Liver (tissue), 9 donors: Measurements from ENCODE around the gene PAX9. TPM values are rescaled to one million over a fixed set of nuclear protein-coding genes. Genes with fewer than 3 reads are reported as not detected.

Source experiments
- DNase-seq: peaks from one replicate; pipeline ENCODE4 v3.0.0-alpha.2; 2017; ENCODE audit warnings: low spot score
- H3K27ac ChIP-seq, 2 donors: one replicate each; pipeline ENCODE4 v1.7.0; 2013; ENCODE audit warnings: inconsistent platforms in 2 of 2, low read length in 2 of 2, control low read depth in 1 of 2, low read depth in 1 of 2, mild to moderate bottlenecking in 1 of 2
- H3K27me3 ChIP-seq, 4 donors: one replicate each; pipeline versions ENCODE4 v1.6.1 to v1.7.0; 2013; ENCODE audit warnings: low read length in 3 of 4, inconsistent platforms in 1 of 4, mild to moderate bottlenecking in 1 of 4, moderate library complexity in 1 of 4; ENCODE audit not compliant: control insufficient read depth in 4 of 4, insufficient read depth in 4 of 4
- H3K36me3 ChIP-seq, 4 donors: one replicate each; pipeline versions ENCODE4 v1.6.1 to v1.7.0; 2013; ENCODE audit warnings: low read length in 3 of 4, mild to moderate bottlenecking in 3 of 4, low read depth in 1 of 4, moderate library complexity in 1 of 4; ENCODE audit not compliant: control insufficient read depth in 4 of 4, insufficient read depth in 3 of 4
- H3K4me1 ChIP-seq, 4 donors: one replicate each; pipeline versions ENCODE4 v1.6.1 to v1.7.0; 2013; ENCODE audit warnings: low read length in 3 of 4, mild to moderate bottlenecking in 3 of 4, moderate library complexity in 1 of 4; ENCODE audit not compliant: control insufficient read depth in 4 of 4, insufficient read depth in 4 of 4
- H3K4me3 ChIP-seq, 3 donors: one replicate each; pipeline versions ENCODE4 v1.6.1 to v1.7.0; 2013; ENCODE audit warnings: low read length in 3 of 3, control low read depth in 1 of 3, low read depth in 1 of 3, mild to moderate bottlenecking in 1 of 3
- H3K9ac ChIP-seq, 2 donors: one replicate each; pipeline ENCODE4 v1.7.0; 2013; ENCODE audit warnings: low read length in 2 of 2, mild to moderate bottlenecking in 2 of 2, moderate library complexity in 2 of 2, control low read depth in 1 of 2, low read depth in 1 of 2
- H3K9me3 ChIP-seq, 4 donors: one replicate each; pipeline versions ENCODE4 v1.6.1 to v1.7.0; 2013; ENCODE audit warnings: low read length in 3 of 4; ENCODE audit not compliant: control insufficient read depth in 4 of 4
- EGR1 ChIP-seq, 2 donors: IDR thresholded peaks; 2 replicates each; pipeline ENCODE4 v1.6.1; 2016 to 2018; ENCODE audit warnings: antibody characterized with exemption in 2 of 2, low read depth in 2 of 2
- FOXA2 ChIP-seq: IDR thresholded peaks from 2 replicates; pipeline ENCODE4 v1.6.1; 2016; ENCODE audit warnings: antibody characterized with exemption
- HNF4G ChIP-seq: IDR thresholded peaks from 2 replicates; pipeline ENCODE4 v1.6.1; 2016; ENCODE audit warnings: antibody characterized with exemption
- JUND ChIP-seq, 2 donors: IDR thresholded peaks; 2 replicates each; pipeline ENCODE4 v1.6.1; 2016; ENCODE audit warnings: antibody characterized with exemption in 2 of 2
- NR2F2 ChIP-seq: IDR thresholded peaks from 2 replicates; pipeline ENCODE4 v1.6.1; 2016; ENCODE audit warnings: antibody characterized with exemption
- RAD21 ChIP-seq, 2 donors: IDR thresholded peaks; 2 replicates each; pipeline ENCODE4 v1.6.1; 2016; ENCODE audit warnings: antibody characterized with exemption in 2 of 2, mild to moderate bottlenecking in 2 of 2
- RXRA ChIP-seq, 2 donors: IDR thresholded peaks; 2 replicates each; pipeline ENCODE4 v1.6.1; 2017 to 2018; ENCODE audit warnings: antibody characterized with exemption in 2 of 2, mild to moderate bottlenecking in 1 of 2
- YY1 ChIP-seq: IDR thresholded peaks from 2 replicates; pipeline ENCODE4 v1.6.1; 2016; ENCODE audit warnings: antibody characterized with exemption, mild to moderate bottlenecking
- WGBS: extraction: QIAGEN DNeasy Blood & Tissue Kit; methylation state at CpG from one replicate; pipeline ENCODE4 v1.1.7; 2013; 5-methylcytosine and 5-hydroxymethylcytosine counted together
- polyA plus RNA-seq, 2 donors: library from polyadenylated mRNA; stranded (reverse) in 1 of 2; unstranded in 1 of 2; fragments of 200-250 nt in 1 of 2; fragments of >200 nt in 1 of 2; fragmentation: Nextera tagmentation in 1 of 2; extraction: Ambion mirVana in 1 of 2; gene quantifications; one replicate each; pipeline versions ENCODE4 v1.2.1 to v1.2.3, GENCODE V29; 2013 to 2015
- total RNA-seq, 2 donors: library from RNA; depleted of rRNA; stranded (reverse); fragments of >200 nt; gene quantifications; one replicate each; pipeline ENCODE4 v1.2.3, GENCODE V29; 2014
- TF ChIP-seq, protein P1 (sequence below): IDR thresholded peaks from 2 replicates; pipeline ENCODE4 v1.6.1; 2016; ENCODE audit warnings: antibody characterized with exemption
- TF ChIP-seq, protein P2 (sequence below): IDR thresholded peaks from 2 replicates; pipeline ENCODE4 v1.6.1; 2016; ENCODE audit warnings: antibody characterized with exemption
- TF ChIP-seq, protein P3 (sequence below): IDR thresholded peaks from 2 replicates; pipeline ENCODE4 v1.6.1; 2016; ENCODE audit warnings: antibody characterized with exemption
- TF ChIP-seq, protein P4 (sequence below): IDR thresholded peaks from 2 replicates; pipeline ENCODE4 v1.6.1; 2016; ENCODE audit warnings: antibody characterized with exemption, mild to moderate bottlenecking
- donor health status: healthy.
- donor health status: healthy.
- donor health status: healthy.
- donor health status: healthy.
- donor health status: healthy.

PAX9 gene
- total and polyA plus RNA-seq, 4 donors: 0.03 TPM; not detected in 3

DNA sequence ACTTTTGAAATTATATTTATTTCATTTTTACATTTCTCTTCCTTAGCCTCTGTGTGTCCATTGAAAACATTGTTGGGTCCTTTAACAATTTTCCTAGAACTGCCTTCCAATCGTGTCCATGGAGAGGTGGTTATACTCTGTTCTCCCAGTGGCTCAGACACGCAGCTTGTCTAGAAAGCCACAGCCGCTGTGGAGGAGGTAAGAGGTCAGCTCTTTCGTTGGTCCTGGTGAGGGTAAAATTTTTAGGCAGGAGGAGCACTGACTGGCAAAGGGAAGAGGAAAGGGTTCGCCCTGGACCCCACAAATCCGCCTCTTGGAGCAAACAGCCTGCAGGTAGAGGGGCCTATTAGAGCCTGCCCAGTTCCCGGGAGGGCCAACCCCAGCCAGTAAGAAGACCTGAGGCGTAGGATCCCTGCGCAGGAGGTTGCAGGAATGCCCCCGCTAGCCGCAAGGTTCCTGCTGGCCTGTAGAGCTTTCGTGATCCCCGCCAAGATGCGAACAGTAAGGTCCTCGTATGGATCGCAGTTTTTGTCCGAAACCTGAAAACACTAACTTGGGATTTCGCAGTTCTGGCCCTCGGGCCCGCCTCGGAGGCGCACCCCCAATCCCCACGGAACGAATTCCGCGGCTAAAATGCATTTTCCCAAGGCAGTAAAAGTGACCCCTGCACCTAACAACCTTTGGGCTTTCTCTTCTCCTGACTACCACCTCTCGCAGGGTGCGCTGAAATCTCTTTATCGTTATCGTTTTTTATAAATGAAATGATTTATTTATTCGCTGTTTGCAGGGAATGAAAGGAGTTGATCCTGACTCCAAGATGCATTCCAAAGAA, 7.5 kb upstream of the PAX9 start:
- WGBS: 11% methylated on average over 31 of the region's 31 CpGs
- Histone ChIP-seq H3K27ac (no peak overlapping the region), H3K4me3 (no peak overlapping the region), H3K4me1 (peaks cover 8 to 23% (median 14%) of the 10 kb centered on the region in 4 donors), H3K9me3 (peaks cover 0 to 2% (median 0%) of the 10 kb centered on the region in 4 donors), H3K27me3 (peaks cover 4 to 40% (median 31%) of the 10 kb centered on the region in 4 donors), H3K9ac (no peak overlapping the region), H3K36me3 (no peaks in the 10 kb centered on the region)
- DNase-seq: no peak
- no peak for TF ChIP-seq EGR1 (IDR thresholded peaks at IDR 0.05; ENCODE audit: low read depth in 2 of 2)
- TF ChIP-seq, protein P1, sequence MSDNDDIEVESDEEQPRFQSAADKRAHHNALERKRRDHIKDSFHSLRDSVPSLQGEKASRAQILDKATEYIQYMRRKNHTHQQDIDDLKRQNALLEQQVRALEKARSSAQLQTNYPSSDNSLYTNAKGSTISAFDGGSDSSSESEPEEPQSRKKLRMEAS: no peak
- TF ChIP-seq RXRA (IDR thresholded peaks at IDR 0.05): no peak
- no peak for TF ChIP-seq FOXA2
- no peak for TF ChIP-seq NR2F2

DNA sequence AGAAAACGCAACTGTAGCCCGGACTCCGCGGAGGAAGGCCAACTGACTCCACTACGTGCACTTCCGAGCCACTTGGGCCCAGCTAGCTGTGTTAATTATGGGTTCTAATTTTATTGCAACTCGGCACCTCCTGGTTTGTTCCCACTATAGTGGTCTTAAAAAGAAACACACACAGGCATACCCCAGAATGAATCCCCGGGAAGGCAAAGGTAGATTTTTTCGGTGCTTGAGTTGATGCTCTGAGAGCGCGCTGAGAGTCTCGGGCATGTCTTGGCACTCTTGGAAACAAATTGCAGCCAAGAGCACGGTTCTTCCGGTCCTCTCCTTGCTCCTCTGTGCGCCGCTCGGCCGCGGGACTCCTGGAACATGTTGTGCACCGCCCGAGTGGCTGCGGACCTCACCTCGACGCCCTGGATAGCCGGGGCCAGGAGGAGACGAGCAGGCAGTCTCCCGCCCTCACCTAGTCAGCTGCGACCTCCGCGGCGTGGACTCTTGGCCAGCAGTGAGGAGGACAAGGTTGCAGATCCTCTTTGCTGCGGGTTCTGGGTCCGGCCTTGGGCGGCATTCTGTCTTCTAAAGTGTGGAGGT, 6.8 kb upstream of the PAX9 start:
- TF ChIP-seq FOXA2 (no peak), RAD21 (IDR thresholded peaks at IDR 0.05) (no peak), JUND (IDR thresholded peaks at IDR 0.05) (no peak), HNF4G (no peak), YY1 (no peak), NR2F2 (no peak)
- TF ChIP-seq, protein P2, sequence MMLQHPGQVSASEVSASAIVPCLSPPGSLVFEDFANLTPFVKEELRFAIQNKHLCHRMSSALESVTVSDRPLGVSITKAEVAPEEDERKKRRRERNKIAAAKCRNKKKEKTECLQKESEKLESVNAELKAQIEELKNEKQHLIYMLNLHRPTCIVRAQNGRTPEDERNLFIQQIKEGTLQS: no peak
- TF ChIP-seq, protein P3, sequence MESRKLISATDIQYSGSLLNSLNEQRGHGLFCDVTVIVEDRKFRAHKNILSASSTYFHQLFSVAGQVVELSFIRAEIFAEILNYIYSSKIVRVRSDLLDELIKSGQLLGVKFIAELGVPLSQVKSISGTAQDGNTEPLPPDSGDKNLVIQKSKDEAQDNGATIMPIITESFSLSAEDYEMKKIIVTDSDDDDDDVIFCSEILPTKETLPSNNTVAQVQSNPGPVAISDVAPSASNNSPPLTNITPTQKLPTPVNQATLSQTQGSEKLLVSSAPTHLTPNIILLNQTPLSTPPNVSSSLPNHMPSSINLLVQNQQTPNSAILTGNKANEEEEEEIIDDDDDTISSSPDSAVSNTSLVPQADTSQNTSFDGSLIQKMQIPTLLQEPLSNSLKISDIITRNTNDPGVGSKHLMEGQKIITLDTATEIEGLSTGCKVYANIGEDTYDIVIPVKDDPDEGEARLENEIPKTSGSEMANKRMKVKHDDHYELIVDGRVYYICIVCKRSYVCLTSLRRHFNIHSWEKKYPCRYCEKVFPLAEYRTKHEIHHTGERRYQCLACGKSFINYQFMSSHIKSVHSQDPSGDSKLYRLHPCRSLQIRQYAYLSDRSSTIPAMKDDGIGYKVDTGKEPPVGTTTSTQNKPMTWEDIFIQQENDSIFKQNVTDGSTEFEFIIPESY: no peak
- TF ChIP-seq, protein P4, sequence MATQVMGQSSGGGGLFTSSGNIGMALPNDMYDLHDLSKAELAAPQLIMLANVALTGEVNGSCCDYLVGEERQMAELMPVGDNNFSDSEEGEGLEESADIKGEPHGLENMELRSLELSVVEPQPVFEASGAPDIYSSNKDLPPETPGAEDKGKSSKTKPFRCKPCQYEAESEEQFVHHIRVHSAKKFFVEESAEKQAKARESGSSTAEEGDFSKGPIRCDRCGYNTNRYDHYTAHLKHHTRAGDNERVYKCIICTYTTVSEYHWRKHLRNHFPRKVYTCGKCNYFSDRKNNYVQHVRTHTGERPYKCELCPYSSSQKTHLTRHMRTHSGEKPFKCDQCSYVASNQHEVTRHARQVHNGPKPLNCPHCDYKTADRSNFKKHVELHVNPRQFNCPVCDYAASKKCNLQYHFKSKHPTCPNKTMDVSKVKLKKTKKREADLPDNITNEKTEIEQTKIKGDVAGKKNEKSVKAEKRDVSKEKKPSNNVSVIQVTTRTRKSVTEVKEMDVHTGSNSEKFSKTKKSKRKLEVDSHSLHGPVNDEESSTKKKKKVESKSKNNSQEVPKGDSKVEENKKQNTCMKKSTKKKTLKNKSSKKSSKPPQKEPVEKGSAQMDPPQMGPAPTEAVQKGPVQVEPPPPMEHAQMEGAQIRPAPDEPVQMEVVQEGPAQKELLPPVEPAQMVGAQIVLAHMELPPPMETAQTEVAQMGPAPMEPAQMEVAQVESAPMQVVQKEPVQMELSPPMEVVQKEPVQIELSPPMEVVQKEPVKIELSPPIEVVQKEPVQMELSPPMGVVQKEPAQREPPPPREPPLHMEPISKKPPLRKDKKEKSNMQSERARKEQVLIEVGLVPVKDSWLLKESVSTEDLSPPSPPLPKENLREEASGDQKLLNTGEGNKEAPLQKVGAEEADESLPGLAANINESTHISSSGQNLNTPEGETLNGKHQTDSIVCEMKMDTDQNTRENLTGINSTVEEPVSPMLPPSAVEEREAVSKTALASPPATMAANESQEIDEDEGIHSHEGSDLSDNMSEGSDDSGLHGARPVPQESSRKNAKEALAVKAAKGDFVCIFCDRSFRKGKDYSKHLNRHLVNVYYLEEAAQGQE: no peak
- H3K27ac ChIP-seq: no peak overlapping the region
- peaks cover 8 to 23% (median 14%) of the 10 kb centered on the region in 4 donors for H3K4me1 ChIP-seq
- H3K9ac ChIP-seq: no peak overlapping the region
- H3K27me3 ChIP-seq: peaks cover 4 to 46% (median 33%) of the 10 kb centered on the region in 4 donors
- peaks cover 0 to 2% (median 0%) of the 10 kb centered on the region in 4 donors for H3K9me3 ChIP-seq
- H3K4me3 ChIP-seq: no peak overlapping the region
- no peak for DNase-seq
- 10% methylated on average over 34 of the region's 34 CpGs for WGBS
- no peaks in the 10 kb centered on the region for H3K36me3 ChIP-seq
